ENCODE measurements around the gene C14orf39. TPM values are rescaled to one million over a fixed set of nuclear protein-coding genes. Genes with fewer than 3 reads are reported as not detected.
"Not testable (repeated sequence)": the region's sequence is repeated elsewhere in the genome, so short reads cannot be mapped to it uniquely, and the experiment has no call there.

C14orf39 gene
- total RNA-seq, 4 donors from 2014 or later, result 0.40 to 0.69 TPM; not detected in 2

GRCh38 chr14:60490270-60490669 is 4.4 kb upstream of the C14orf39 start:
- Histone ChIP-seq H3K36me3 (no peaks in the 10 kb centered on the region), H3K27me3 (peaks cover 0 to 14% of the 10 kb centered on the region in 2 donors), H3K9me3 (no peaks in the 10 kb centered on the region), H3K27ac (no peak overlapping the region), H3K4me1 (no peaks in the 10 kb centered on the region), H3K4me3 (no peak overlapping the region)
- DNase-seq, result no peak
- TF ChIP-seq CTCF (IDR thresholded peaks at IDR 0.05) (no peak), POLR2A (IDR thresholded peaks at IDR 0.05) (no peak)
- intact Hi-C loops (cut with DNase I; ENCODE audit: low total_unique reads), result no loop called here

GRCh38 chr14:60488175-60488574 is 2.3 kb upstream of the C14orf39 start:
- Histone ChIP-seq H3K9me3 (no peaks in the 10 kb centered on the region), H3K27me3 (peaks cover 0 to 32% of the 10 kb centered on the region in 2 donors), H3K27ac (no peak overlapping the region), H3K4me3 (no peak overlapping the region), H3K4me1 (no peaks in the 10 kb centered on the region), H3K36me3 (no peaks in the 10 kb centered on the region)
- intact Hi-C loops (cut with DNase I; ENCODE audit: low total_unique reads), result no loop called here
- DNase-seq, result no peak
- TF ChIP-seq CTCF (IDR thresholded peaks at IDR 0.05) (no peak), POLR2A (IDR thresholded peaks at IDR 0.05) (no peak)

DNA sequence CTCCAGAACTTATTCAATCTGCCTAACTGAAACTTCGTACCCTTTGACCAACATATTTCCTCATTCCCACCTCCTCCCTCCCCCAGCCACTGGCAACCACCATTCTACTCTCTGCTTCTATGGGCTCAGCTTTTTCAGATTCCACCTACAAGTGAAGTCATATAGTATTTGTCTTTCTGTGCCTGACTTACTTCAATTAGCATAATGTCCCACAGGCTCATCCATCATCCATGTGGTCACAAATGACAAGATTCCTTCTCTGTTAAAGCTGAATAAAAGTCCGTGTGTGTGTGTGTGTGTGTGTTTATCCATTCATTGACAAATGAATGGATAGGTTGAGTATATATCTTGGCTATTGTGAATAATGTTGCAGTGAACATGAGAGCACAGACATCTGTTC is 1.3 kb upstream of the C14orf39 start:
- Histone ChIP-seq H3K9me3 (no peaks in the 10 kb centered on the region), H3K36me3 (no peaks in the 10 kb centered on the region), H3K27ac (no peak overlapping the region), H3K4me1 (no peaks in the 10 kb centered on the region), H3K27me3 (peaks cover 0 to 32% of the 10 kb centered on the region in 2 donors), H3K4me3 (no peak overlapping the region)
- TF ChIP-seq POLR2A (IDR thresholded peaks at IDR 0.05), result no peak
- no peak for TF ChIP-seq CTCF (IDR thresholded peaks at IDR 0.05)
- DNase-seq, result no peak
- intact Hi-C loops (cut with DNase I; ENCODE audit: low total_unique reads), result no loop called here

- DNase-seq, result no peak
- Histone ChIP-seq H3K4me3 (peak overlapping the region in 1 of 2 donors; percentile 16), H3K9me3 (no peaks in the 10 kb centered on the region), H3K36me3 (no peaks in the 10 kb centered on the region), H3K27ac (no peak overlapping the region), H3K4me1 (no peaks in the 10 kb centered on the region), H3K27me3 (peaks cover 0 to 37% of the 10 kb centered on the region in 2 donors)
- intact Hi-C loops (cut with DNase I; ENCODE audit: low total_unique reads), result no loop called here
- TF ChIP-seq POLR2A (IDR thresholded peaks at IDR 0.05) (no peak), CTCF (IDR thresholded peaks at IDR 0.05) (no peak)
These were observed 736 bp downstream of the C14orf39 start for GRCh38 chr14:60485057-60485597.

GRCh38 chr14:60482743-60483142 is 3.1 kb downstream of the C14orf39 start:
- Histone ChIP-seq H3K9me3 (no peaks in the 10 kb centered on the region), H3K4me1 (no peaks in the 10 kb centered on the region), H3K36me3 (no peaks in the 10 kb centered on the region), H3K4me3 (no peak overlapping the region), H3K27ac (no peak overlapping the region), H3K27me3 (peaks cover 0 to 44% of the 10 kb centered on the region in 2 donors)
- no peak for TF ChIP-seq CTCF (IDR thresholded peaks at IDR 0.05)
- no peak for TF ChIP-seq POLR2A (IDR thresholded peaks at IDR 0.05)
- DNase-seq, result no peak
- intact Hi-C loops (cut with DNase I; ENCODE audit: low total_unique reads), result no loop called here

DNA sequence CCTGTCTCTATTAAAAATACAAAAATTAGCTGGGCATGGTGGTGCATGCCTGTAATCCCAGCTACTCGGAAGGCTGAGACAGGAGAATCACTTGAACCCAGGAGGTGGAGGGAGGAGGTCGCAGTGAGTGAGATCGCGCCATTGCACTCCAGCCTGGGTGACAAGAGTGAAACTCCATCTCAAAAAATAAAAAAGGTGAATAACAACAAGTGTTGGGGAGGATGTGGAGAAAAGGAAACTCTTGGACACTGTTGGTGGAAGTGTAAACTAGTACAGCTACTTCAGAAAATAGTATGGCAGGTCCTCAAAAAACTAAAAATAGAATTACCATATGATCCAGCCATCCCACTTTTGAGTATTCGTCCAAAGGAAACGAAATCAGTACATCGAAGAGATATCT is 5.6 kb downstream of the C14orf39 start:
- H3K4me1 ChIP-seq; H3K4me3 ChIP-seq; H3K36me3 ChIP-seq; H3K27ac ChIP-seq; intact Hi-C loops (cut with DNase I; ENCODE audit: low total_unique reads); H3K9me3 ChIP-seq; DNase-seq: not testable (repeated sequence)
- H3K27me3 ChIP-seq, result peaks cover 0 to 29% of the 10 kb centered on the region in 2 donors

Data from uterus (tissue), 4 donors.